ENCODE data around the gene ADAM8.

The ADAM8 gene

GRCh38 chr10:133281628-133282372, 5.1 kb upstream of the ADAM8 start:
- DNase-seq (ENCODE audit: low read depth in 2 of 2): no peak

GRCh38 chr10:133281084-133281483, 4.4 kb upstream of the ADAM8 start:
- no peak for DNase-seq (ENCODE audit: low read depth in 2 of 2)

- DNase-seq (ENCODE audit: low read depth in 2 of 2): no peak
These were observed 3.9 kb upstream of the ADAM8 start for GRCh38 chr10:133280391-133281059.

- DNase-seq (ENCODE audit: low read depth in 2 of 2): no peak
These were observed 2.9 kb upstream of the ADAM8 start for GRCh38 chr10:133279326-133280226.

- DNase-seq (ENCODE audit: low read depth in 2 of 2): peak in 1 of 2 donors; percentile 47
These were observed 2.1 kb upstream of the ADAM8 start for GRCh38 chr10:133278577-133279265.

GRCh38 chr10:133277993-133278576, 1.4 kb upstream of the ADAM8 start:
- DNase-seq (ENCODE audit: low read depth in 2 of 2): no peak

GRCh38 chr10:133277277-133277992, 767 bp upstream of the ADAM8 start:
- DNase-seq (ENCODE audit: low read depth in 2 of 2): no peak

- no peak for DNase-seq (ENCODE audit: low read depth in 2 of 2)
These were observed 601 bp downstream of the ADAM8 start for GRCh38 chr10:133276100-133276434.

GRCh38 chr10:133275684-133276092, 980 bp downstream of the ADAM8 start:
- DNase-seq (ENCODE audit: low read depth in 2 of 2): peak in 1 of 2 donors; percentile 36

- peak; percentile 66 to 81 for DNase-seq (ENCODE audit: low read depth in 2 of 2)
These were observed 1.7 kb downstream of the ADAM8 start for GRCh38 chr10:133274751-133275683.

- DNase-seq (ENCODE audit: low read depth in 2 of 2): no peak
These were observed 3.0 kb downstream of the ADAM8 start for GRCh38 chr10:133273534-133274143.

GRCh38 chr10:133272964-133273420, 3.7 kb downstream of the ADAM8 start:
- DNase-seq (ENCODE audit: low read depth in 2 of 2): no peak

- no peak for DNase-seq (ENCODE audit: low read depth in 2 of 2)
These were observed 4.2 kb downstream of the ADAM8 start for GRCh38 chr10:133272301-133272963.

- no peak for DNase-seq (ENCODE audit: low read depth in 2 of 2)
These were observed 5.0 kb downstream of the ADAM8 start for GRCh38 chr10:133271521-133272300.

GRCh38 chr10:133270773-133271297, 5.8 kb downstream of the ADAM8 start:
- no peak for DNase-seq (ENCODE audit: low read depth in 2 of 2)

GRCh38 chr10:133270204-133270603, 6.5 kb downstream of the ADAM8 start:
- no peak for DNase-seq (ENCODE audit: low read depth in 2 of 2)

- DNase-seq (ENCODE audit: low read depth in 2 of 2): no peak
These were observed 7.3 kb downstream of the ADAM8 start for GRCh38 chr10:133269367-133269766.
